GM18520 (cell line): ENCODE measurements around the gene KPNB1.
A peak's percentile ranks its signal among the peaks of the same experiment; 100 is the strongest.

Source experiments
- ATAC-seq: cut with Tn5 transposase; IDR thresholded peaks from one replicate; pipeline ENCODE4 v1.9.1; 2021; ENCODE audit not compliant: unreplicated experiment

Gene KPNB1

GRCh38 chr17:47728214-47728877 is 78.6 kb downstream of the KPNB1 start:
- ATAC-seq, result no peak

GRCh38 chr17:47729476-47729875 is 79.8 kb downstream of the KPNB1 start:
- ATAC-seq, result no peak

- ATAC-seq, result no peak
Observed at GRCh38 chr17:47730681-47731080, 81.0 kb downstream of the KPNB1 start.

GRCh38 chr17:47731396-47731795 is 81.7 kb downstream of the KPNB1 start:
- ATAC-seq, result no peak

- no peak for ATAC-seq
Observed at GRCh38 chr17:47732399-47733046, 82.8 kb downstream of the KPNB1 start.

- peak; percentile 37 for ATAC-seq
Observed at GRCh38 chr17:47733047-47733673, 83.4 kb downstream of the KPNB1 start, which contains the start of gene TBX21. Gene TBX21 (plus strand): TSS chr17:47733236. CDS start chr17:47733455, 219 bp downstream.

GRCh38 chr17:47733674-47734410 is 84.1 kb downstream of the KPNB1 start:
- ATAC-seq, result no peak

- no peak for ATAC-seq
Observed at GRCh38 chr17:47735139-47735464, 85.4 kb downstream of the KPNB1 start.
